Duodenal mucosa (tissue), 2 donors: ENCODE results near the gene KRT28.

Experiments used
- H3K27ac ChIP-seq: one replicate; pipeline ENCODE4 v1.7.0; 2013; ENCODE audit warnings: low read depth, low read length
- H3K27me3 ChIP-seq, 2 donors: one replicate each; pipeline ENCODE4 v1.7.0; 2013; ENCODE audit warnings: low read length in 2 of 2, control low read depth in 1 of 2; ENCODE audit not compliant: insufficient read depth in 2 of 2, control insufficient read depth in 1 of 2
- H3K36me3 ChIP-seq, 2 donors: one replicate each; pipeline ENCODE4 v1.7.0; 2013; ENCODE audit warnings: low read length in 2 of 2, control low read depth in 1 of 2; ENCODE audit not compliant: insufficient read depth in 2 of 2, control insufficient read depth in 1 of 2
- H3K4me1 ChIP-seq, 2 donors: one replicate each; pipeline ENCODE4 v1.7.0; 2013; ENCODE audit warnings: low read length in 2 of 2, control low read depth in 1 of 2; ENCODE audit not compliant: insufficient read depth in 2 of 2, control insufficient read depth in 1 of 2
- H3K4me3 ChIP-seq, 2 donors: one replicate each; pipeline ENCODE4 v1.7.0; 2013; ENCODE audit warnings: low read length in 2 of 2, low read depth in 1 of 2
- H3K9ac ChIP-seq, 2 donors: one replicate each; pipeline ENCODE4 v1.7.0; 2013; ENCODE audit warnings: low read length in 2 of 2, low read depth in 1 of 2
- H3K9me3 ChIP-seq, 2 donors: one replicate each; pipeline ENCODE4 v1.7.0; 2013; ENCODE audit warnings: low read length in 2 of 2, control low read depth in 1 of 2; ENCODE audit not compliant: control insufficient read depth in 1 of 2

Gene KRT28

DNA sequence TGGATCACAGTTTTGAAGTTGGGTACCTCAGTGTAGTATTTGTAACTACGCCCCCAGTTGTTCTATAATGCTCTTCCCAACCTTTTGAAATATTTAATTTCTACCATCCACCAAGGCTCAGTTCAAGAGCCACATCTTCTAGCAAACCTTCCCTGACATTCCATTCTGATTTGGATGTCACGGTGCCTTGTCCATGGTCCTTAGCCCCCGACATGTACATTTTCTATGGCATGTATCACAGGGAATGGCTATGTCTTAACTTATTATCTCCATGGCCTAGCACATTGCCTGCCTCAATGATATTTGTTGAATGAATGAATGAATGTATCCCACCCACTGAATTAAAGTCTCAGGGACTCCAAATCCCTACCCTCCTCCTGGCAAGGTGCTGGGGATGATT, 6.4 kb upstream of the KRT28 start:
- no peak overlapping the region for H3K9ac ChIP-seq
- no peak overlapping the region for H3K27ac ChIP-seq
- no peaks in the 10 kb centered on the region for H3K9me3 ChIP-seq
- H3K36me3 ChIP-seq, result no peaks in the 10 kb centered on the region
- no peaks in the 10 kb centered on the region for H3K4me1 ChIP-seq
- H3K4me3 ChIP-seq, result no peak overlapping the region
- H3K27me3 ChIP-seq, result peaks cover 30 to 38% of the 10 kb centered on the region in 2 donors

DNA sequence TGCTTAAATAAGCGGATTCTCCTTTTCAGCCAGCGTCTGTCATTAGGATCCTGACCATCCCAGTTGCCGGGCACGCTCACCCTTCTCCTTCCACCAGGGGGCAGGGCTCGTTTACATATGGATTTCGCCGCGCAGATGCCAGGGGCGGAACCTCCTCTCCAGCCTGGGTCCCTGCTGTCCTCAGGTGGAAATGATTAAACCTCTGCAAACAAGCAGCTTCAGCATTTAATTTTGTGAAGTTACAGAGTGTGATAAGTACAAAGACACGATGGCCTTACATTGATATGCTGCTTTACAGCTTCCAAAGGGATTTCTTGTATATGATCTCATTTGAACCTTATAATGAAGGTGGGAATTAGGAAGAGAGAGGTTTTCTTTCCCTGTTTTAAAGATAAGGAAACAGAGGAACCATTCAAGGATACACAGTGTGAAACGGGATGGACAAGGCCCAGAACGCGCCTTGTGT, 3.9 kb upstream of the KRT28 start:
- Histone ChIP-seq H3K27me3 (peaks cover 29 to 30% of the 10 kb centered on the region in 2 donors), H3K9me3 (no peaks in the 10 kb centered on the region), H3K36me3 (no peaks in the 10 kb centered on the region), H3K9ac (no peak overlapping the region), H3K4me1 (no peaks in the 10 kb centered on the region), H3K27ac (no peak overlapping the region), H3K4me3 (no peak overlapping the region)

DNA sequence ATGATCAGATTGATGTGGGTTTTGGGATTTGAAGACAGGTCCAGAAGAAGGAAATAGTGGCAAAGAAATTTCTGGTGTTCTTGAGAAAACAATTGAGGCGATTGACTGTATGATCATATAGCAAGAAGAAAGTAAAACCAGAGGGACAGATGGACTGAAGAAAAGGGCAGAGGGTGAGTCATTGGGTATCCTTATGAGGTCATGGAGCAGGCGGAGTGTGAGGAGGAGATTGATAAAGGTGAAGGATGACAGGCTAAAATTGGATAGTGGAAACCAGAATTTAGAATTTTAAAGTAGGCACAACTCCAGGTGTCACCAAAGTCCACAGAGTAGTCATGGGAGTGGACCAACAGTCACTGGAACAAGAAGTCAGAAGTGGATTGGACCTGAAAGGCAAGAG, 1.4 kb upstream of the KRT28 start:
- Histone ChIP-seq H3K4me1 (no peaks in the 10 kb centered on the region), H3K4me3 (no peak overlapping the region), H3K36me3 (no peaks in the 10 kb centered on the region), H3K27me3 (peaks cover 26 to 34% of the 10 kb centered on the region in 2 donors), H3K27ac (no peak overlapping the region), H3K9ac (no peak overlapping the region), H3K9me3 (no peaks in the 10 kb centered on the region)

DNA sequence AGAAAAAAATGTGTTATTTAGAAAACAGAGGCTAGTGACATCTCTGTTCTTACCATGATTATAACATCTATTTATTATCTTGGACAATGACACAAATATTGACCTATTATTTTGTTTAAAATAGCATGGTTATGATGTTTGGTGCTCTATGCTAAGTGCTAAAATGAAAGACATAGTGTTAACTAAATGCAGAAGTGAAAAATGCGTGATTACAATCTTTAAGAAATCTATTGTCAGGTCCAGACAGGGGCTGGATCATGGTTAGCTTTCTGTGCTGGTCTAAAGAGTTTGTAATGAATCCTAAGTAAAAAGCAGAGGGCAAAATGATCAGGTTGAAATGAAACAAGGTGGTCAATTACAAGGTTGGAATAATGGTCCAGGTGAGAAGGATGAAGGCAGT, 622 bp upstream of the KRT28 start:
- Histone ChIP-seq H3K27me3 (peaks cover 31 to 38% of the 10 kb centered on the region in 2 donors), H3K4me1 (no peaks in the 10 kb centered on the region), H3K9me3 (no peaks in the 10 kb centered on the region), H3K27ac (no peak overlapping the region), H3K36me3 (no peaks in the 10 kb centered on the region), H3K4me3 (no peak overlapping the region), H3K9ac (no peak overlapping the region)

DNA sequence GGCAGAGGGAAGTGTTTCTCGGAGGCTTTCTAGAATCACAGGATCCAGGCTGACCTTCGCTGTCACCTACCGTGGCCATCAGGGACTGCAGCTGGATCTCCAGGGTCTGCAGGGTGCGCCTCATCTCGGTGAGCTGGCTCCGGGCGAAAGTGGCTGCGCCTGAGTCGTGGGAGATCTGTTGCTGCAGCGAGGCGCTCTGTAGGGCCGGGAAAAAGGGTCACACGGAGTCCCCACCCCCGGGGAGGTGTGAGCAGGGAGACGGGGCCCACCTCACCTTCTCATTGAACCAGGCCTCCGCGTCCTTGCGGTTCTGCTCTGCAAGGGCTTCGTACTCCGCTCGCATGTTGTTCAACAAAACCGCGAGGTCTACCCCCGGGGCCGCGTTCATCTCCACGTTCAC, 2.9 kb downstream of the KRT28 start:
- peaks cover 35 to 36% of the 10 kb centered on the region in 2 donors for H3K27me3 ChIP-seq
- H3K27ac ChIP-seq, result no peak overlapping the region
- no peak overlapping the region for H3K4me3 ChIP-seq
- no peaks in the 10 kb centered on the region for H3K4me1 ChIP-seq
- no peaks in the 10 kb centered on the region for H3K9me3 ChIP-seq
- no peak overlapping the region for H3K9ac ChIP-seq
- H3K36me3 ChIP-seq, result no peaks in the 10 kb centered on the region

DNA sequence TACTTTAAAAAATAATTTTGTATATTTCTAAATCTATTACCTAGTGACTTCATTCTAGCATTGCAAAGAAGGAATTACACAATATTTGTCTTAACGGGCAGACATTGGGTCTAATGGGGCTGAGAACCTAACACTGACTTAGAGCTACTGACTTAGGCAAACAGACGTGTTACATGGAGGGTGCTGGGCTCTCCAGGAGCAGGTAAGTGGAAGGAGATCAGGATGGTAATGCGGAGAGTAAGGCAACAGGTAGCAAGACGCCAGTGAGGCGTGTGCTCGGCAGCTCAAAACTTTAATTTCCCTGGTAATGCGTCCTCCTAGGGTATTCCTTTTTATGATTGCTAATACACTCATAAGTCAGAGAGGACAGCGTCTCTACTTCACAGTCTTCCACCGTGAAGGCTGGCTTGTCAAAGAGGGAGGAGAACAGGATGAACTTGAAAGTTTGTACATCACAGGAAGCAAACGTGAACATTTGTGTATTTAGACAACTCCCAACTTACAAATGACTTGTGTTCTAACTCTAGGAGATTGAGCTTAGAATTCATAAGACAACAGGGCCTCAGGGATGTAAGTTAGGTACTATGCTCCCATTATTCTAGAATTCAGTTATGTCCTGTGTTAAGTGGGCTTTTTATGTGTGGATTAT, 4.6 kb downstream of the KRT28 start:
- Histone ChIP-seq H3K36me3 (no peaks in the 10 kb centered on the region), H3K27me3 (peaks cover 25 to 31% of the 10 kb centered on the region in 2 donors), H3K4me3 (no peak overlapping the region), H3K4me1 (no peaks in the 10 kb centered on the region), H3K9ac (no peak overlapping the region), H3K9me3 (no peaks in the 10 kb centered on the region), H3K27ac (no peak overlapping the region)

DNA sequence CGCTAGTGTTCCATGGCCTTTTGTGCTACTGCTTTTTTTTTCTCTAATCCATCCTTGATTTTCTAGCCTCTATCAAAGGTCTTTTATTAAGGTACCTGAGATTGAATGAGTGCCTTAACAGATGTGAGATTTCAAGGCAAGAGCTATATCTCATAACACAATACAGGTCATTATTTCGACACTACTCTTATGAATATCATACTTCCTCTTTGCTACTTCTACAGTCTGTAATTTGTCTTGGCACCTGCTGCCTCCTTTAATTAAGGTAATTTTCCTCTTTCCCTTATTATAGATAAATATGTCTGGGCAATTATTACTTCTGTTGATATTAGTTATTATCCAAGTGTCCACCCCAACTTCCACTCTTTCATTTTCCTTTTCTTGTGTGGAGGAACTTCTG, 5.3 kb downstream of the KRT28 start:
- H3K9me3 ChIP-seq, result no peaks in the 10 kb centered on the region
- no peak overlapping the region for H3K9ac ChIP-seq
- no peaks in the 10 kb centered on the region for H3K36me3 ChIP-seq
- H3K4me3 ChIP-seq, result no peak overlapping the region
- peaks cover 23 to 27% of the 10 kb centered on the region in 2 donors for H3K27me3 ChIP-seq
- no peaks in the 10 kb centered on the region for H3K4me1 ChIP-seq
- H3K27ac ChIP-seq, result no peak overlapping the region

DNA sequence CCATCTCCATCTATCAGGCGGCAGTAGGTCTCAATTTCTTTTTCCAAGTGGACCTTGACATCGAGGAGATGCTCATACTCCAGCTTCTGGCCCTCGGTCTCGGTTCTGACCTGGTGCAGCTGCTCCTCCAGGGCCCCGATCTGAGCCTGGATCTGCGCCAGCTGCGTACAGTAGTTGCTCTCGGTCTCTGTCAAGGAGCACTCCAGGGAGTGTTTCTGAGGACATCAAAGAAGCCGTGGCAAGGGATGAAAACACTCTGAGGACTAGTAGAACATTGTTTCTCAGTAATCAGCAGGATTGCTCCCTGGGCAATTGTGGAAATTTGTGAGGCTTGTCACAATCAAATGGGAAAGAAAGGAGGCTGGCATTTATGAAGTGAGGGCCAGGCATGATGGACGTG, 5.9 kb downstream of the KRT28 start:
- H3K27me3 ChIP-seq, result peaks cover 21 to 24% of the 10 kb centered on the region in 2 donors

DNA sequence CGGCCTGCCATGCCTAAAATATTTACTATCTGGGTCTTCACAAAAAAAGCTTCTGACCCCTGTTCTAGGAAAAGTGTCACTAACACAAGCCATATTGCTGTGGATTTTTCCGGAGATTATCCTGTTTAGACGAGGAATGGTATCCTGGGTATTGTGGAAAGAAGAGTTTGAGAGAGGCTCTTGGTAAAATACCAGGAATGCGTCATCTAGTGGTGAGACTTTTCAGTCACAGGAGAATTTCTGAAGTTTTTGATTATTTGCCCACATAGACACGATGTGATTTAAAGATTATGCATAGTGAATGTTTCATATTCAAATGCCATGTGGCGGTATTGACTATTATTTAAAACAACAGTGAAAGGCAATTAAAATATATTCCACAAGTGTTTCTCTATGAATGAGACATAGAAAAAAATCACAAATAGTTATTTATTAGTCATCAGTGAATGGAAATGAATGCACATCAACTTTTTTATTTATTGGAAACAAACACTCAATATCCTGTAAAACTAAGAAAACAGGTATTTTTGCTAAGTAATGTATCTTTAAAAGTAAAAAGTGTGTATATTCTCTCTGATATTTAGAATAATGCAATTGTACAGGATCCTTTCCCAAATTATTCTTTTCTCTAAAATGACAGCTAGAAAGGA, 7.8 kb downstream of the KRT28 start:
- Histone ChIP-seq H3K36me3 (no peaks in the 10 kb centered on the region), H3K27me3 (peaks cover 17 to 18% of the 10 kb centered on the region in 2 donors), H3K4me3 (no peak overlapping the region), H3K9ac (no peak overlapping the region), H3K9me3 (no peaks in the 10 kb centered on the region), H3K27ac (no peak overlapping the region), H3K4me1 (no peaks in the 10 kb centered on the region)

More for the DNA sequence above, 5.9 kb downstream of the KRT28 start:
- H3K27ac ChIP-seq, result no peak overlapping the region
- no peaks in the 10 kb centered on the region for H3K36me3 ChIP-seq
- no peak overlapping the region for H3K4me3 ChIP-seq
- H3K9me3 ChIP-seq, result no peaks in the 10 kb centered on the region
- no peaks in the 10 kb centered on the region for H3K4me1 ChIP-seq
- H3K9ac ChIP-seq, result no peak overlapping the region

DNA sequence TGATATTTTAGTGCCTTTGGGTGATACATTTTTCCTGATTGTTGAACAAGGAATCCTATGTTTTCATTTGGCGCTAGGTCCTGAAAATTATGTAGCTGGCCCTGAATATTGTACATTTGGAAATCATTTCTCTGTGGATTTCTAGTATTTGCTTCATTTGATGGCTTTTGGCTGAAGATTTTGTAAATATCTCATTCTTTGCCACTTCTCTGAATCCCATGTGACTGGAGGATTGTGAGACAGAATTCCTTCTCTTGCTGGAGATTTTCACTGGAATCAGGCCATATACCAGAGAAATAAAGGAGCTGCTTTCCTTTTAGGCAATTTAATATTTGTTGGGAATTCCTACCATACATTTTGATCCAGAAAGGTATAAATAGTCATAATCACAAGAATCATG, 8.6 kb downstream of the KRT28 start:
- Histone ChIP-seq H3K27ac (no peak overlapping the region), H3K4me3 (no peak overlapping the region), H3K9ac (no peak overlapping the region), H3K27me3 (peaks cover 10 to 11% of the 10 kb centered on the region in 2 donors), H3K4me1 (no peaks in the 10 kb centered on the region), H3K9me3 (no peaks in the 10 kb centered on the region), H3K36me3 (no peaks in the 10 kb centered on the region)
